Epidermal melanocyte (primary cell): ENCODE measurements around the gene TBCC.
"Not testable (repeated sequence)": the region's sequence is repeated elsewhere in the genome, so short reads cannot be mapped to it uniquely, and the experiment has no call there.

ENCODE experiments used
- DNase-seq: peaks from one replicate; pipeline ENCODE4 v3.0.0; 2011; ENCODE audit warnings: low spot score; ENCODE audit not compliant: insufficient read length

The TBCC gene

DNA sequence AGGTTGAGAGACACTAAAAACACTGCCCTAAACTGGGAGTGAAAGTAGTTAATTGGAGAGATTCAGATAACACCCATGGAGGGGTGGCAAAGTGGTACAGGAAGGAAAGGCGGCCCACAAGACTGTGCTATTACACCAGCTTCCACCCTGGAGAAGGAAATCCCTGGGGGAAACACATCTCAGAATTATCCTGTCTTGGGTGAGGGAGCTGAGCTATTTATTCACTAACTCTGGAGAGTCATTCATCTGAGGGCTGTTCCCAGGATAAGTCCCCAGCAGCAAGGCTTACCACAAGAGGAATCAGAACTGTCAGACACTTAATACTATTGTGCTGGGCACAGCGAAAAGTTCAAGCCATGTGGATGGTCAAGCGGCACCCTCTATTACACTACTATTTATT is 9.9 kb downstream of the TBCC start:
- DNase-seq, result no peak

DNA sequence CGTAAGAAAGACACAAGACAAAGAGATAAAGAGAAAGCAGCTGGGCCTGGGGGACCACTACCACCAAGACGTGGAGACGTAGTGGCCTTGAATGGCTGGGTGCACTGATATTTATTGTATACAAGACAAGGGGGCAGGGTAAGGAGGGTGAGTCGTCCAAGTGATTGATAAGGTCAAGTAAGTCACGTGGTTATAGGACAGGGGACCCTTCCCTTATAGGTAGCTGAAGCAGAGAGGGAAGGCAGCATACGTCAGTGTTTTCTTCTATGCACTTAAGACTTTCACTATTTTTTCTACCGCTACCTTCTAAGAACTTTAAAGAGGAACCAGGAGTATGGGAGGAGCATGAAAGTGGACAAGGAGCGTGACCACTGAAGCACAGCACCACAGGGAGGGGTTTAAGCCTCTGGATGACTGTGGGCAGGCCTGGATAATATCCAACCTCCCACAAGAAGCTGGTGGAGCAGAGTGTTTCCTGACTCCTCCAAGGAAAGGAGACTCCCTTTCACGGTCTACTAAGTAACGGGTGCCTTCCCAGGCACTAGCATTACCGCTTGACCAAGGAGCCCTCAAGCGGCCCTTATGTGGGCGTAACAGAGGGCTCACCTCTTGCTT is 11.9 kb downstream of the TBCC start:
- not testable (repeated sequence) for DNase-seq

DNA sequence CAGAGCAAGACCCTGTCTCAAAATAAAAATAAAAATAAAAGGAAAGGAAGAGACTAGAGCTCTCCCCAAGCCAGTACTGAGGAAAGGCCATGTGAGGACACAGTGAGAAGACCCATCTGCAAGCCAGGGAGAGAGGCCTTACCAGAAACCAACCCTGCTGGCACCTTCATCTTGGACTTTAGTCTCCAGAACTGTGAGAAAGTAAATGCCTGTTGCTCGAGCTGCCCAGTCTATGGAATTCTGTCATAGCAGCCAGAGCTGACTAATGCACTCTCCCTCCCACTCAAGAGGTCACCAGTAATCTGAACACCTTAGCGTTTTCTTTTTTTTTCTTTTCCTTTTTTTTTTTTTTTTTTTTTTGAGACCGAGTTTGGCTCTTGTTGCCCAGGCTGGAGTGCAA is 16.2 kb downstream of the TBCC start:
- DNase-seq, result no peak

DNA sequence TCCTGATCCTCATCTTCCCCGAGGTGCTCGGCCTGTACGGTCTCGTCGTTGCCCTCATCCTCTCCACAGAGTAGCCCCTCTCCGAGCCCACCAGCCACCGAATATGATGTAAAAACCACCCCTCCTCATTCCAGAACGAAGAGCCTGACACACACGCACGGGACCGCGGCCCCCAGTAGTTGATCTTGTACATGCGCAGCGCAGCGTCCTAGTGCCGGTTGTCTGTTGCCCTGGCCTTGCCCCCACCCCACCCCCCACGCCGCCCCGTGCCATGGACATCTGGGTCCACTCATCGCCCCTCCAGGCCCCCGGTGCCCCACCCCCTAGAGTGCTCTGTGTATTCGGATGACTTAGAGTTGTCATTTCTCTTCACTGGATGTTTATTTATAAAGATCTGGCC is 18.3 kb downstream of the TBCC start:
- no peak for DNase-seq

DNA sequence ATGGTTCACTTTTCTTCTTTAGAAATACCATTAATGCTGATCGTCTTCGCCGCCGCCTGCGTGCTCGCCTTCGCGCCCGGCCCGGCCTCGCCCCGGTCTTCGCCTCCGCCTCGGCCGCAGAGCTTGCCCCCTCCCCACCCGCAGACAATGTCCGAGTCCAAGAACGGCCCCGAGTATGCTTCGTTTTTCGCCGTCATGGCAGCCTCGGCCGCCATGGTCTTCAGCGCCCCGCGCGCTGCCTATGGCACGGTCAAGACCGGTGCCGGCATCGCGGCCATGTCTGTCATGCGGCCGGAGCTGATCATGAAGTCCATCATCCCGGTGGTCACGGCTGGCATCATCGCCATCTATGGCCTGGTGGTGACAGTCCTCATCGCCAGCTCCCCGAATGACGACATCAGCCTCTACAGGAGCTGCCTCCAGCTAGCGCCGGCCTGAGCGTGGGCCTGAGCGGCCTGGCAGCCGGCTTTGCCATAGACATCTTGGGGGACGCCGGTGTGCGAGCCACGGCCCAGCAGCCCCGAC is 18.8 kb downstream of the TBCC start:
- no peak for DNase-seq

DNA sequence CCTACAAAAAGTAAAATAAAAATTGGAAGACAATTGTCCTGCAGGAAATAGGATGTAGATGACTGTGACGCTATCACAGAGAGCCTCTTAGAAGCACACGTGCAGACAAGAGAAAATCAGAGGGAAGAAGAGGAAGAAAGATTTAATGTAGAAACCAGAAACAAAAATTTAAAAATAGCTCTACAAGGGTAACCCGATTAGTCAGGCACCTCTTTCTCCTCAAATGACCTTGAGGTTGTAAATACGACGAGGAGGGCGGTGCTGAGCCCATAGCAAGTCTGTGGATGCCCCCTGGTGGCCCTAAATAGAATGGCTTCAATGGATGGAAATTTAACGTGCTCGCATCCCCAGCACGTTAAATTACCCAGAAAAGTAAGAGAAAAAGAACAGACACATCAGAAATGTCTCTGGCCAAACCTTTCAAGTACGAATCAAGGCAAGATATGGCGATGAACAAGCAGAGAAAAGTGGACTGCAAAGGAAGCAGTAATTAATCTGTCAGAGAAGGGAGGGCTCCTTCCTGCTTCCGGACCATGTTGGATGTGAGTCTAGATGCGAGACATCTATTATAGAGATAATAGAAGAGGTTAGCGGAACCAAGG is 19.3 kb downstream of the TBCC start:
- DNase-seq, result peak; percentile 86

DNA sequence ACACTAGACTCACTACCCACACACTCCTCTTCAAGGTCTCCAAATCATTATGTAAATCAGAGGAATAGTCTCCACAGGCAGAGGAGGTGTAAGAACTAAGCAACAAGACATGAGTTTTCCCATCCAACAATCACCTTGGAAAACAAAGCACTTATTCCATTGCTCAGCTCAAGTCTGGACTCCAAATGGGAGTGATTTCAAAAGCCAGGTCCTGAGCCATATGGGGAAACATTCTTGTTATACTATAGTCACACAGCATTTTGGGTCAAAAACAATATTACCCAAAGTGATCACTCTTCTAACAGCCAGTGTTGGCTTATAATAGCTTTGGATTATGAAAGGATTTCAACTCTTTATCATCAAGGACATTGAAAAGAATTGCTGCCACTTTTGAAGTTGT is 19.9 kb downstream of the TBCC start:
- no peak for DNase-seq

DNA sequence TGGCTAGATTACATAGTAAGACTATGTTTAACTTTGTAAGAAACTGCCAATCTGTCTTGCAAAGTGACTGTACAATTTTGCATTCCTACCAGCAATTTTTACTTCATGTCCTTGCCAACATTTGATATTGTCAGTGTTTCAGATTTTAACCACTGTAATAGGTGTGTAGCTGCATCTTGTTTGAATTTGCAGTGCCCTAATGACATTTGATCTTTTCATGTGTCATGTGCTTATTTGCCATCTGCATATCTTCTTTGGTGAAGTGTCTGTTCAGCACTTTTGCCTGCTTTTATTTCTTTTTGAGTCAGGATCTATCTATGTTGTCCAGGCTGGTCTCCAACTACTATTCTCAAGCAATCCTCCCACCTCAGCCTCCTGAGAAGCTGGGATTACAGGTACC is 21.1 kb downstream of the TBCC start:
- no peak for DNase-seq

DNA sequence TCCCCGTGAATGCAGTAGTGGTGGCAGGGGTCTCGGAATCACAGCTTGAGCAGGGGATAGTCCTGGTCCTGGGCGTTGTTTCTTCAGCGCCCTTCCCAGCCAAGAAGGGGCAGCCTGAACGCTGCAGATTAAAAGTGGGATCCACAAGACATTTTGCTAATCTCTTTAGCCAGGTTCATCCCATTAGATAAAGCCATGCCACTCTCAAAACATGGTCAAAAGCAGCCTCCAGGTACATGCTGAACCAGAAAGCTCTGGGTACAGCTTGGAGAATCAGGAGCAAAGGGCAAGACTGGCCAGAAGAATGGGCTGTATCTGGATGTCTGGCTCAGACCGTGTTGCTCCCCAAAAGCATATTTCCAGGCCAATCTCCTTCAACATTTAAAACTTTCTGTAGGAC is 23.4 kb downstream of the TBCC start, which contains the start of gene PRPH2:
Gene PRPH2, minus strand, starts transcription at position 101 of the 400 bp plus-strand sequence. CDS start 263 bp downstream, outside the sequence.
- no peak for DNase-seq

DNA sequence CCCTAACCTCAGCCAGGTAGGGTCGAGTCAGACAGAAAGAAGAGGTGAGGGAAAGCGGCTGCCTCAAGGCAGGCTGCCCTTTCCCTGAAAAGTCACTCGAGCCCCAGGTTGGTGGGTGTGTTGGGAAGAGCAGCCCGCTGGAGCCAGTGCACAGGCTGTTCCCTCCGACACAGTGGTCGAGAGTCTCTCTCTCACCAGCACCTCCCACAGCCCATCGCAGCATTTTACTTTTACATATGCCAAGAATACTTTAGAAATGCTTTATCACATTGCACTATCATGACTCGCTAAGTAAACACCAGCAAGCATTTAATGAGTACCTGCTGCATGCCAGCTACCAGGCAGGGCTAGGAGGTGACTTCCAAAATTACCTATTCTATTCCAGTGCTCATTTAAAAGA is 25.2 kb downstream of the TBCC start:
- no peak for DNase-seq

DNA sequence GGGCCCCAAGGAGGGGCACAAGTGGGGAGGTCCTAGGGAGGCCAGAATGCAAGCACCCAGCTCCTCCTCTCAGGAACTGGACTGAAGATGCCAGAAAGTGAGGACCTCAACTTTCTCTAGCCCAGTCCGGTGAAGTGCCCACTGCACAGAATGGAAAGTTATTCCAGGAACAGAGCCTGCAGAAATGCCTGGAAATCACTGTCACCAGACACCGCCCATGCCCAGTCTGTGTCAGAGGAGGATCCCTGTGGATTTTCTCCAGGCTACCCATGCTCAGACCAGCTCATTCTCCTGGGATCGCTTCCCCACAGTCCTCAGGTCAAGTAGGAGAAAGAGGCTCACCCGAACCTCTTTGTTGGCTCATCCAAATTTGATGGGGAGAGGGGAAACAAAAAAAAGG is 30.0 kb downstream of the TBCC start:
- no peak for DNase-seq

DNA sequence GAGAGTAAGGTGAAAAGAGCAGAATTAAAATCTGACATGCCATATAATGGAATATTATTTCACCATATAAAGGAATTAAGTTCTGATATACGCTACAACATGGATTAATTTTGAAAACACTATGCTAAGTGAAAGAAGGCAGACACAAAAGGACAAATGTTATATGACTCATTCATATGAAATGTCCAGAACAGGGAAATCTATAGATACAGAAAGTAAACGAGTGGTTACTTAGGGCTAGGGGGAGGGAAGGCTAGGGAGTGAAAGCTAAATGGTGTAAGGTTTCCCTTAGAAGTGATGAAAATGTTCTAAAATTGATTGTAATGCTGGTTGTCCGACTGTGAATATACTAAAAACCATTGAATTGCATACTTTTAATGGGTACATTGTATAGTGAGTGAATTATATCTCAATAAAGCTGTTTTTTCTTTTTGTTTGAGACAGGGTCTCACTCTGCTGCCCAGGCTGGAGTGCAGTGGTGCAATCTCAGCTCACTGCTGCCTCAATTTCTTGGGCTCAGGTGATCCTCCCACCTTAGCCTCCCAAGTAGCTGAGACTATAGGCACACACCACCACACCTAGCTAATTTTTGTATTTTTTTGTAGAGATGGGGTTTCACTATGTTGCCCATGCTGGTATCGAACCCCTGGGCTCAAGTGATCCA is 31.7 kb downstream of the TBCC start:
- no peak for DNase-seq

DNA sequence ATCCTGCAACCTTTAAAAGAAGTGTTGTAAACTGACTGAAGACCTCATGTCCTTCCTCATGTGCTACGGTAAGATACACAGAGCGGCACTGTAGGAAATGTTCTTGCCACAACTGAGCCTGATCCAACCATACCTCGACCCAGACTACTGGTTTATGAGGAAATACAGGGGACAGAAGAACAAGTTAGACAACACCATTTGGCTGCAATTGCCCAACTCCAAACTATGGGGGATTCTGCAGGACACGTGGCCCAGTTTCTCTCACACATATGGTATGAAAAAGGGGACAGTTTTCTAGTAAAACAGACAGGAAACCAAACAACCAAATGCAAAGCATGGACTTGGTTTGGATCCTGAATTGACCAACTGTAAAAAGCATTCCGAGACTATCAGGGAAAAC is 34.0 kb downstream of the TBCC start:
- no peak for DNase-seq

DNA sequence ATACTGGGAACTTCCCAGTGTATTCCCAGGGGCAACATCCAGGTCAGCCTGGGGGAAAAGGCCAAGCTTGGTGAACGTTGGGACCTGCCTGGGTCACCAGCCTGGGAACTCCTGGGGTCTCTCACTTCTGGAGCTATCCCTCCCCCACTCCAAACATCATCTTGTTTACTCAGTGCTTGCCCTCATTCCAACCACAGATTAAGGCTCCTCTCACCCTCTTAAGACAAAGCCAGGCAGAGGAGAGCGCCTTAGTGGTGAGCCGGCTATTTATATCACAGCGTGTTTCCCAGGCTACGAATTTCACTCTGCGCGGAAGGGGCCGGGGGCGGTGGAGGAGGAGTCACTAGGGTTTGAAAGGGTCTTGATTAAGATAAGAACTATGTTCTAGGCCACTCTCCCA is 35.6 kb downstream of the TBCC start:
- no peak for DNase-seq

DNA sequence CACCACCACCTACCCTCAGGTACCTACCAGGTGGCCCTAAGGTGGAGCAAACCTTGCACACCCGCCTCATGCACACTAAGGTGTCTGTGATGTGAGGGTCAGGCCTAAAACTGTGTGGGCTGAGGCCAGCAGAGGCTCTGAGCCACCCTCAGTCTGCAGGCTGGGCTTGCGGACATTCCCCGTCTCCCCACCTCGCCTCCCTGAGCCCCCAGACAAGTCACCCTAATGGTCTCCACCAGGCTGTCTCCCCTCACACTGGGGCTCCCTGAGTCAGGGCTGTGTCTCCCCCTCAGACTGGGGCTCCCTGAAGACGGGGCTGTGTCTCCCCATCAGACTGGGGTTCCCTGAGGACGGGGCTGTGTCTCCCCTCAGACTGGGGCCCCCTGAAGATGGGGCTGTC is 36.0 kb downstream of the TBCC start:
- DNase-seq, result no peak

DNA sequence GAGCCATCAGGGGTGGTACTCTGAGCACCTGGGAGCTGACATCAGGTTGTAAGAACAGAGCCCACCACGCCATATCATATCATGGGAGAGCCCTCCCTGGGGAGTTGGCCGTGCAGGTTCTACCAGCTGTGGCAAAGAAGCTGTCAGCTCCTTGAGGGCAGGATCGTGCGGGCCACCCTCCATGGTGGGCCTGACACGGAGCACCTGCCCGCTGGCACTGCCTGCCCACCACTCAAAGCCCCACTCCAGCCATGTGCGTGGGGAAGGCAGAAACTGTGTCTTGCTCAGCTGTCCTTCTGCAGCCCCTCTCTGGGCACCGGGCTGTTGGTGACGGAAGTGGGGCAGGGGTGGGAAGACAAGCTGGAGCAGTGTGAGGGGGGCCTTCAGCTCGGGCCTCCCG is 37.8 kb downstream of the TBCC start:
- DNase-seq, result no peak

DNA sequence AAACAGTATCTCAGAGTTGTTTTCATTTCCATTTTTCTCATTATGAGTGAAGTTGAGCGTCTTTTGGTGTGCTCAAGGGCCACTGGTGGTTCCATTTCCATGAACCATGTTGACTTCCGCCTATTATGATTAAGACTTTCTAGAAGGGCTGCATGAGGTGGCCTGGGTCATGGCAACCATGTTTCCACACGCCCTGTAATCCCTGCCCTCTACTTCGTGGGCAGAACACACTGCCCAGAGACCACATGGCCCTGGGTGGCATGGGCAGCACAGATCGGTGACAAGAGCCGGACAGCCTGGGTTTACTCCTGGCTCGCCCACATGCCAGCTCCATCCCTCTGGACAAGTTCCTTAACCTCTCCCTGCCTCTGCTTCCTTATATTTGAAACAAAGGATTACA is 38.3 kb downstream of the TBCC start:
- no peak for DNase-seq

DNA sequence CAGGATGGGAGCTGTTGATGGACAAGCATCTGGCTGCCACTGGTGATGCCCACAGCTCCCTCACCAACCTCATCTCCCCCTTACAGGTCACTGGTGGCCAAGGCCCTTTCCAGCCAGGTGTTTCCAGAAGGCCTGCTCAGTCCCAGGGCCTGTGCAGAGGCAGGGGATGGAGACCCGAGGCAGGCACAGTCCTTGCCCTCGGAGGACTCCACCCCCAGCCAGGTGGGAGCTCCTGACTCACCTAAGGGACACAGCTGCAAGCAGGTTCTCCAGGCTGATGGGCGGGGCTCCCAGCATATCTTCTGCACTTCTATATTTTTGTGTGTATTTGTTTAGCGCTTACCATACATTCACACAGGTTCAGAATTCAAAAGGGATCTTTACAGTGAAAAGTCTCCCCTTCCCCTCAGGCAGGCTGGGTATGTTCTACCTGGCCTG is 40.9 kb downstream of the TBCC start:
- no peak for DNase-seq

DNA sequence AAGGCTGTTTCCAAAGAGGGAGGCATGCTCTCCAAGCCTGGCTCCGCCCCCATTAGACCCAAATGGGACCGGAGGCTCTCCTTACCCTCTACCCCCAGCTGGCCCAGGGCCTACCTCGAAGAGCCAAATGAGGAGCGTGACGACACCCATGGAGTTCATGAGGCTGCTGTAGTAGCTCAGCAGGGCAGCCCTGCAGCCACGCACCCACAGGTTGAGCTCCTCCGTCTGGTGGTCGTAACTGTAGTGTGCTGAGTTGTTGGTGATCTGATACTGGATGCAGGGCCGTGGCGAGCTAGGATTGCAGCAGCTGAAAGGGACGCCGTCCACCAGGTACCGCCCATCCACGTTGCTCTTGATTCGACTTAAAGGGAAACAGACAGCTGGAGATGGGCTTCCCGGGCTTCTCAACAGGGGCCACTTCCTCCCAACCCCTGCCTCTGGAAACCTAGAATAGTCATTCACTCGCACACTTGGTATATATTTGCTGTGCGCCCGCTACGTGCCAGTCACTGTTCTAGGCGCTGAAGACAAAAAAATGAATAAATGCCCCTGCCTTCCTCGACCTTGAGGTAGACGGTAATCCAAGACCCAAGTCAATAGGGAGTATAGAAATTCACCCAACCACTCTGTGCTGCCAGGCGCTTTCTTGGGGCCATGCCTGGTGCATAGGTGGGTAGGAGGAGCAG is 41.5 kb downstream of the TBCC start:
- DNase-seq, result no peak

DNA sequence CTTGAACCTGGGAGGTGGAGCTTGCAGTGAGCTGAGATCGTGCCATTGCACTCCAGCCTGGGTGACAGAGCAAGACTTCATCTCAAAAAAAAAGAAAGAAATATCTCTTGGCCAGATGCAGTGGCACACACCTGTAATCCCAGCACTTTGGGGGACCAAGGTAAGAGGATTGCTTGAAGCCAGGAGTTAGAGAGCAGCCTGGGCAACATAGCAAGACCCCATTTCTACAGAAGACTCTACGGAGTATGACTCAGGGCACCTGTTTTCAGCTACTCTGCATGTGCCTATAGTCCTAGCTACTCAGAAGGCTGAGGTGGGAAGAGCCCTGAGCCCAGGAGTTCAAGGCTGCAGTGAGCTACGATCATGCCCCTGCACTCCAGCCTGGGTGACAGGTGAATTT is 43.1 kb downstream of the TBCC start:
- DNase-seq, result not testable (repeated sequence)

DNA sequence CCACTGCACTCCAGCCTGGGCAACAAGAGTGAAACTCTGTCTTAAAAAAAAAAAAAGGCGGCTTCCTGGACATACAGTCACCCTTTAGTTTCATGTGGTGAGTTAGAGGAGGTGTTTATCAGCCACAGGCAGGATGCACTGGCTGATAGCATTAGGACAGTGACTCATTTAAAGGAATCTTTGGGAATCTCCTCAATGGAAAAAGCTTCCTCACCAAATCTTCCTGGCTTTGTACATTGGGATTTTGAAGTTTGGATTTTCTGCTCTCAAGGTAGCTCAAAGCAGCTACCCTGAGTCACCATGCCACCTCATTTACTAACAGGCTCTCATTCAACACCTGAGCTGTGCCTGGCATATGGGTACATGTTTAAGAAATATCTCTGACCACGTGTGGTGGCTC is 43.7 kb downstream of the TBCC start:
- no peak for DNase-seq

DNA sequence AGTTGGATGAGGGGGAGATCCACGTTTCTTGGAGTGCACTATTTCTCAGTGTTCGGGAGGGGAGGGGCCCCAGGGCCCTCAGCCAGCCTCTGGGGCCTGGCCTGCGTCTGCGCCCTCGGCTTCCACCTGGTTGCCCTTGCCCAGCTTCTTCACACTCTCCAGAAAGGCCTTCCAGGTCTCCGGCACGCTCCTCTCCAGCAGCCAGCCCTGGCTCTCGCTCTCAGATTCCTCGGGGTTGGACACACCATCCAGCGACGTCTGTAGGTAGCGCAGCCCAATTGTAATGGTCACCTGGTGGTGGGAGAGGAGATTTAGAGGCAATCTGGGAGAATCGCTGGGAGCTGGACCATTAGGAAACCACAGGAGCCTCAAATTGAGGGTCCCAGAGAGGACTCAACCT is 47.7 kb downstream of the TBCC start:
- no peak for DNase-seq
